GM19193 (cell line): Measurements from ENCODE around the gene ENAH.

ENCODE experiments used
- POLR2A ChIP-seq: IDR thresholded peaks from 4 replicates; pipeline ENCODE4 v1.6.1; 2011; ENCODE audit not compliant: insufficient read depth, insufficient read length; ENCODE audit errors: extremely low read depth

ENAH gene

DNA sequence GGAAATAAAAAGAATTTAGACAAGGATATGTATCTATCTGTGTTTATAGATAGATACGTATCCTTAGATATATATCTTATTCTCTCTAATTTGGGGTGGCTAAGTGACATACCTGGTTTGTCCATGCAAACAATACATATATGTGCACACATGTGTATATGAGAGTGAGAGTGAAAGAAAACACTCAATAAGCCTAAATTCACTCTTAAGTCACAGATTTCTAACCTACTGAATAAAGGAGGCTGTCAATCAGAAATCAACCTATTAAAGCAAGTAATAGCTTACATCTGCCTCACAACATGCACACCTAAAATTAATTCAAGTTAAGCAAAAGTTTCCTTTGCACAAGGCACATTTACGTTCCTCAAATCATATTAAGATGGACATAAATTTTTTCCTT is 118.2 kb downstream of the ENAH start:
- TF ChIP-seq POLR2A, result no peak

GRCh38 chr1:225534135-225534534 is 118.8 kb downstream of the ENAH start:
- no peak for TF ChIP-seq POLR2A

GRCh38 chr1:225533238-225533637 is 119.7 kb downstream of the ENAH start:
- no peak for TF ChIP-seq POLR2A

GRCh38 chr1:225532240-225532944 is 120.5 kb downstream of the ENAH start:
- TF ChIP-seq POLR2A, result no peak

DNA sequence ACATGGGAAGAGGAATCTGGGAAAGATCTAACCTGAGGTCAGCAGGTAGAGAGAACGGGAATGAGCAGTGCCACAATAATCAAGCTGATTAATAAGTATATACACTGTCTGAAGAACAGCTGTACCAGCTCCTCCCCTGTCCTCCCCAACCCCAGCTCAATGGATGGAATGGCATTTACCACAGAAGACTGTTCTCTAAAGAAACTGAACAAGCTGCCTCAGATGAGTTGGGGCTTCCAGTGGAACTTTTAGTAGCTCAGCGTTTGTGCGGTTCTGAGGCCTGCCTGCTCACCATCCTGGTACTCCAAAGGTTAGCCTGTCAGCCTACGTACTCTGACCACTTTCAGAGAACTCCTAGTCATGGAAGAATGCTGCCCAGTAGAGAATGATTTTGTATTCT is 123.2 kb downstream of the ENAH start:
- no peak for TF ChIP-seq POLR2A

DNA sequence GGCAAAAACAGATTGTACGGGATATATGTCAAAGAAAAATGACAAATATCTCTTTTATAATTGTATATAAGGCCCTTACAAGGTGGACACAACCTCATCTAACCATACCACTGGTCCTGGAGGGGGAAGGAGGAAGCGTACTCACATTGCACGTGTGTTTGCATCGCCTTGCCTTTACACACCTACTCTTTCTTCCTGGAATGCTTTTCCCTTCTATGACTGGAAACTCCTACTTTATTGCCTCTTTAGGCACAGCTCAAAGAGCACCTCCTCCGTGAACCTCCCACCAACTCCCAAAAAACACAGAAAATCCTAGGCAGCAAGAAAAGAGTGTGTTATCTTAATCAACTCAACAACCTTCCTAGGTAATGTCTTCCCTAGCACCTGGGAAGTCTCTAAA is 125.3 kb downstream of the ENAH start:
- TF ChIP-seq POLR2A, result no peak

DNA sequence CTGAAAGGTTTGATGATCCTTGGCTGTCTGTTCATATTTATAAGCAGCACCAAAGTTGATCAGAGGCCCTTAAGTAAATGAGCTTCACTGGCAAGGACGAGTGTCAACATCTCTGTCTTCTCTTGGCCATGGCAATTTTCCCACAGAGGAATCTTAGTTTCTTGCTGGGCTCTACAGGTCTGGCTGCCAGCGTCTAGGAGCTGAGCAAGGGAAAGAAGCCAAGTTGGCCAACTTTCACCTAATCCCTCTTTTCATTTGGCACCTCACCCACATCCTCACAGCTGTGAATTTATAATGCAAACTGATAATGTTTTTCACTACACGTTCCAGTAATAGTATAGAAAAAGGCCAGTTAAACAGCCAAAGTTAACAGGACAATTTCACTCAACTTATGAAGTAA is 126.0 kb downstream of the ENAH start:
- no peak for TF ChIP-seq POLR2A

DNA sequence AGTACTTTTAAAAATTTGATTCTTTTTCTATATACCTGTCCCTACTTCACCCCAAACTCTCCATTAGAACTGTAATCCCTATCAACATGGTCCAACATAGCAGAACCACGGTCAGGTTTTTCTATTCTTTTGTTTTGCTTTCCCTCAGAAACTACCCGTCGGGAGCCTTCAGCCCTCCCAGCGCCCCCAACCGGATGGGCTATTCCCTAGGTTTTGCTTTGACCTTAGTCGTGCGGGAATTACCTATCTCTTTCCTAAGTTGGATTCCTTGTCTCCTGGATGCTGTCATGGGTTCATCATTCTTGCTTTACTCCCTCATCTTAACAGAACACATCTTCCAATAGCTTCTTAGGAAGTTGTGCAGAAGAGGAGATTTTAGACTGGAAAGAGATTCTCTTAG is 127.5 kb downstream of the ENAH start:
- no peak for TF ChIP-seq POLR2A

GRCh38 chr1:225524570-225524969 is 128.4 kb downstream of the ENAH start:
- TF ChIP-seq POLR2A, result no peak

DNA sequence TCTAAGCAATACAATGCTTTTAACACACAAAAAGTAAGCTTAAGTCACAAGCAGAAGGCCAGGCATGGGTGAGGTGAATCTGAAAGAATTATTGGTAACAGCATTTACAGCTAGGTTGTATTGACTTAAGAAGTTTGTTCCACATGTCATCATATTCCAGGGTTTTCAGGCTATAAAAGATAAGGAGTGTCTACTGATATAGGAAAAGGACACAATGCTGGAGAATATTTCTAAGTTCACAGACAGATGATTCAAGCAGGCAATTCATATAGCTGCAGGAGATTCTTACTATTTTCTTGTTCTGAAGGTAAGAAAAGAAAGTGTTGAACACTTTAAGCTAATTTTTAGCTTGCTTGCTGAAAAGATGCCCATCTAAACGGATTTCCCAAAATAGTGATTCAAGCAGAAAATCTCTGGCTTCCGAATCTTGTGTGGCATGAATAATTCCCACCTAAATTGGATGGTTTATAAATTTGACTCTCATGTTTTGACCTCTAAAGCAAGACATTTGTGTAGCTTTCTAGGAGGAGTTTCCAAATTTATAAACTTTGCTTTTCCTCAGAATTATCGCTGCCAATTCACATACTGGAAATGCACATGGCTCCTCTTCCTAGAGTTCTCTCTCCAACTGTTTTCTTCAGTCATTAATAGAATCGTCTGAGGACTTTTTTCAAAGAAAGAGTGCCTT is 129.5 kb downstream of the ENAH start:
- no peak for TF ChIP-seq POLR2A

- TF ChIP-seq POLR2A, result no peak
Observed at GRCh38 chr1:225522588-225523262, 130.2 kb downstream of the ENAH start.

DNA sequence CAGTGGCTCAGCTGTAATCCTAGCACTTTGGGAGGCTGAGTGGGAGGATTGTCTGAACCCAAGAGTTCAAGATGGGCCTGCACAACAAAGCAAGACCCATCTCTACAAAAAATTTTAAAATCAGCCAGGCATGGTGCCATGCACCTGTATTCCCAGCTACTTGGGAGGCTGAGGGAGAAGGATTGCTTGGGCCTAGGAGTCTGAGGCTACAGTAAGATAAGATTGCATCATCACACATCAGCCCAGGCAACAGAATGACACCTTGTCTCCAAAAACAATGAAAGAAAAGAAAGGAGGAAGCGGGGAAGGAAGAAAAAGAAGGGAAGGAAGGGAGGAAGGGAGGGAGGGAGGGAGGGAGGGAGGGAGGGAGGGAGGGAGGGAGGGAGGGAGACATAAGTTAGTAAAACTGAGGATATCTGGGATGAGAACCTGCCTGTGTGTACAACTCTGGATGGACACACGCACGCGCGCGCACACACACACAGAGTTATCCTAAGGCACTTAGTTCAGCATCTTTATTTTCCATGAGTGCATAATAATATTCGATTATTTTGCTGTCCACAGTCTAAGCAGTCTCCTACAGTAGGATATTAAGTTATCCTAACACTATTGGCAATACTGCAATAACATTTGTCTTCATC is 132.2 kb downstream of the ENAH start:
- TF ChIP-seq POLR2A, result no peak

GRCh38 chr1:225519166-225519863 is 133.6 kb downstream of the ENAH start:
- no peak for TF ChIP-seq POLR2A

DNA sequence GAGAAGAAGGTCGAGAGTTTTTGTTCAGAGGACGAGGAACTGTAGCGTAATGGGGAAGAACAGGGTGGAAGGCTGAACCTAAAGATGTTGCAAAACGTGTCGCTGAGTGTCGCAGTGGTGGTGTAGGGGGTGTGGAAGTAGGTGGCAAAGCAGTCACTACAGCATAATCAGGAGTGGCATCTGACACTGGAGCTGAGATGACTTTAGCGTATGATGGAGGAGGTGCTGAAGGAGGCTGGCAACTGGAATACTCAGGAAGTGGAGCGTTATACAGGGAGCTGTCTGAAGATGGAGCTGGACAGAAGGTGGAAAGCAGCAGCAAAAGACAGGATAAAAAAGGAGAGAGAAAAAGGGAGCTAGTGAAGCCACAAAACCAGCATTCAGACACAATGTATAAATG is 135.2 kb downstream of the ENAH start:
- TF ChIP-seq POLR2A, result no peak

DNA sequence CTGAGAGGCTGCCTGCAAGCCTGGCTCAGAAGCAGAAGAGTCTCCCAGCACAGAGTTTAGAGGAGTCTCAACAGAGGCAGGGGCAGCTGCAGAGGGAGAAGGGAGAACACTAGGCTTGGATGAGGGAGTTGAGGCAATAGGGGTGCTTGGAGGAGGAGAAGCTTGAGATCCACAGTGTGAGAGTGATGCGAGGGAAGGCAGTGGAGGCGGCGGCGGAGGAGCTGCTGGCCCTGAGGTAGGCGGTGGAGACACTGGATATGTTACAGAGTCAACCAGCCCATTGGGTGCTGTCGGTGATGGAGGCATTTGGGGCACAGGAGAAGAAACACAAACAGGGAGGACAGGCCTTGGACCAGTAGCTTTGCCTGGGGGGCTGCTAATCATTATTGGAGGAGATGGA is 135.7 kb downstream of the ENAH start:
- no peak for TF ChIP-seq POLR2A
